Measurements from ENCODE around the gene CORO7.

CORO7 gene

DNA sequence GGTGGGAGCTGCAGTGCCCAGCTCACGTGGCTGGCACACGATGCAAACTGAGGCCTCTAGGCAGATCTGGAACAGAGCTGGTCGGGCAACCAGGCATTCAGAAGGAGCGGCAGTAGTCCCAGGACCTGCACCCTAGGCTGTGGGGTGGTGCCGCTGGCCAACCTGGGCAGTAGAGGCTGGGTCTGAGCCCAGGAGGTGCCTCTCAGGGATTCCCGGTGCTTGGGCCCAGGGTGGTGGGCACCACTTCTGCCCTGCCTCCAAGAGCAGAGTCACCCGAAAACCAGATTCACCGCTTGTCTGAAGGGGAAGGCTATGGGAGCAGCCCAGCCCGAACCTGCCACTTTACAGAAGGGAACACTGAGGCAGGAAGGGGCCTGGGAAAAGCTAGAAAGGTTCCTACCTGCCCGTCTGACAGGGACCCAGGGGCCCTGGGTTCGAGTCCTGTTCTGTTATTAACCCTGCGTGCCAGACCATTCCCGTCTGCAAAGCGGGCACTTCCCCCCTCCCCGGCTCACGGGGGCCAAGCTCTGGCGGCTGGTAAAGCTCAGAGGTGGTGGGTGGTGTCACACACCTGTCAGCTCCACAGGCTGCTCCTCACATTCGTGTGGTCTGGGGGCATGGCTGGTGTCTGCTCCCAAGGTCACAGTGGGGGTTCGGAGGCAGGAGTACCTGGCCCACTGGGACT is 83.6 kb downstream of the CORO7 start:
- no peak for DNase-seq

DNA sequence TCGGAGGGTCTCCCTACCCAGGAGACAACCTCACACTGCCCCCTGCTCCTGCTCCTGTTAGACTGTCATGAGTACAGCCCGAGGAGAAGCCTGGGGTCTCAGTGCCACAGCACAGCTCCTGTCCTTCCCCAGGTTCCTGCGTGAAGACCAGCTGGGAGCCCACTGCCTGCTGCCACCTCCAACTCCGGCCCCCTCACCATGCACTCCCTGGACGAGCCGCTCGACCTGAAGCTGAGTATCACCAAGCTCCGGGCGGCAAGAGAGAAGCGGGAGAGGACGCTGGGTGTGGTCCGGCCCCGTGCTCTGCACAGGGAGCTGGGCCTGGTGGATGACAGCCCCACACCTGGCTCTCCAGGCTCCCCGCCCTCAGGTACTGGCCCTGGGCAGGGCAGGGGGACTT is 84.3 kb downstream of the CORO7 start:
- no peak for DNase-seq

DNA sequence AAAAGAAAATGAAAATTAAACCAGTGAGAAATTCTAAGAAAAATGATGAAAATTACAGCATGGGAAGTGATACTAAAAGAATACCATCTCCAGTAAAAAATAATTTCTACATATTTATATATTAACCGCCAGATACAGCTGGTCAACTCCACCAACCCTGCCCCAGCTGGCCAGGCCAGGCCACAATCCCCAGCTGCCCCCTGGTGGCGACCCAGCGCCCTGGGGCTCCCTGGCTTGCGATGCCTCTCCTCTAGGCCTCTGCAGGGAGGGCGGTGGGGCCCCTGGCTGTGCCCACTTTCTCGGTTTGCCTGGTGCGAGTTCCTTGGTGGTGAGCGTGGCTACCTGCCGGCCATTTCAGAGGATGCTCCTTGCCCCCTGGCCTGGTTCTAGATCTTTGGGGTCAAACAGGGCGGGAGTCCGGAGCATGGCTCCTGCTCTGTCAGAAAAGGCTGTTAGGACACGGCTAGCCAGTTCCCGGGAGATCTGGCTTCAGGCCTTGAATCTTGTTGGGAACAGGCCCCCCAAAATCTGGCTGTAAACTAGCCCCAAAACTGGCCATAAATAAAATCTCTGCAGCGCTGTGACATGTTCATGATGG is 86.0 kb downstream of the CORO7 start:
- DNase-seq, result no peak

DNA sequence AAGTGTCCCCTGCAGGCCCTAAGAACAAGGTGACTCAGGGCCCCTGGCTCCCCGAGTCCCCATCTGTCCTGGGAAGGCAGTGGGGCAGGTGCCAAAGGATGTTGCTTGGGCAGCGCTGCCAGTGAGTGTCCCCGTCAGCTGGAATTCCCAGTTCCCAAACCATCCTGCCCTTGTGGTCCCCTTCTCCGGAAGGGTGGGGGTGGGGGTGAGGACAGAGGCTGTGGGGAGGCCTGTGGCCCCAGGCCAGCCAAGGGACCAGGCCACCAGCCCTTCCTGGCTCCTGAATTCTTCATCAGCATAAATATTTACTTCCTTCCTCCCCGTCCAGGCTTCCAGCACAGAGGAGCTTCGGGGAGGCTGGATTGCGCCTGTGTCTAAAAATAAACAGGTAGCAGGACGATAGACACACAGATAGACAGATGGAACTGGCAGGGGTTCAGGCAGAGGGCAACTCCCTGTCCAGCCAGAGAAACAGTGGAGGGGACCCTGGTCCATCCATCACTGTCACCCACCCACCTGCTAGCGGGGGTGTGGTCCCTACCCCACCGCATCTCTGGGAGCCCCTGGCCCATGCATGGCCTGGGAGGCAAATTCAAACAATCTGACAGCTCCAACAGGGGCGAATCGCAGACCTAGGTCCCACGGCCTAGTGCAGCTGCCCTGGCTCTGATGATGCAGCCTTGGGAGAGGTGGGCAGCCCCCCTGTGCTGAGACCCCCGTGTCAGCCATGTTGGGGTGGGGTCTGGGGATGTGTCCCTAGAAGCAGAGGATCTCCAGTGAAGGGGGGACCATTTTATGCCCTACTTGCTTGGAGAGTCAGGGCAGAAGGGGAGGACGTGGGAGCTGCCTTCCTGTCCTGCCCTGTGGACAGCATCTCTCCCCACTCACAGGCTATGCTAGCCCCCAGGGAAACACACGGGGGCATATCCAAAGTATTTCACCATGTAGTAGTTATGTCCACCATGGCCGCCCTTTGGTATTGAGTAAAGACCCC is 87.3 kb downstream of the CORO7 start:
- DNase-seq, result no peak

DNA sequence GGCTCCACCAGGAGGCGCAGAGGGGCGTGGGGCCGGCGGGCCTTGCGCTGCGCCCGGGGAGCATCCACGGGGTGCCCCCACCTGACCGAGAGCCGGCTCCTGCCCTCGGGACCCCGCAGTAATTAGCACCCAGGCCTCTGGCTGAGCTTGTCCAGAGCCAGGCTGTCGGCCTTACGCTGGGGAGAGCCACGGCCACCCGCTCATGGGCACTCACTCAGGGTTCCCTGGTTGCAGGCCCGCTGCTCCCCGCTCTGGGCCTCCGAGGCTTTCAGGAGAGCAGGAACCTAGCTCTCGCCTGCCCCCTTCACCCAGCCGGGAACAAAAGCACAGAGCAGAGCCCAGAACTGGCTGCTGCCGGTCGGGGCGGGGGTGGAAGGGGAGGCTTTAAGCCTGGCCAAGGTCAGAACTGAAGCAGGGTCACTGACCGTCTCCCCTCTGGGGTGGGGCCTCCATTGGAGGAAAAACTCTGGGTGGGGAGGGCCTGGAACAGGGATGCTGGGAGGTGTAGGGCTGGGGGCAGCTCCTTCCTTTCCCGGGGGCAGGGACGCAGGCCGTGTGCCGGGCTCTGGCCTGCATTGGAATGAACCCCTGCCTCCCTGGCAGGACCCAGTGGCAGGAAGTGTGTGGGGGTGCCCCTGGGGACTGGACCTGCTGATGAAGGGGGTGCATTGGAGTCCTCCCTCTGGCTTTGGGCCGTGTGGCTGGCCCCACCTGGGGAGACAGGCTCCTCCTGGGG is 88.2 kb downstream of the CORO7 start:
- peak; percentile 33 for DNase-seq

DNA sequence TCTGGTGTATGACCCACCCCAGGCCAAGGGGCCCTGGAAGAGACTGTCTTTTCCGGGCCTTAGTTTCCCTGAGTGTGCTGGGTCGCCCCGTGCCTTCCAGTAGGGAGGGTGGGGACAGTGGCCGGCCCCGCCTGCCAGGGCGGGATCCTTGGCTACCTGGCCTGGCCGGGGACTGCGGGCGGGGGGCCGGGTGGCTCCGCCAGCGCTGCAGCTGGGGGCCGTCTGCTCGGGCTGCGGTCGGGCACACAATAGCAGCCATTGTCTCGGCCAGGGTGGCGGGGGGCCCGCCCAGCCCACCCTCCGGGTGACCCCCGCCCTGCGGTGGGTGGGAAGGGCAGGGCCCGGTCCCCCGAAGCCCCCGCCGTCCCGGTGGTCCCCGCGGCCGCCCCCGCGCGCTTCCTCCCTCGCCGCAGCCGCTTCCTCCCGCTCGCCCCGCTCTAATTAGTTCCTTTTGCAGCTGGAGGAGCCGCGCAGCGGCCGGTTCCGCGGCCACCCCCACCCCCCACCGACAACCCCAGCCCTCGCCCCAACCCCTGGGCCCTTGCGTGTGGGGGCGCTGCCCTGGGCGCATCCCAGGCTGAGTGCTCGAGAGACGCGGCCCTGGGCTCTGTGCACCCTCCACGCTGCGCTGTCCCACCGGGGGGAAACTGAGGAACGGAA is 88.9 kb downstream of the CORO7 start:
- DNase-seq, result no peak

DNA sequence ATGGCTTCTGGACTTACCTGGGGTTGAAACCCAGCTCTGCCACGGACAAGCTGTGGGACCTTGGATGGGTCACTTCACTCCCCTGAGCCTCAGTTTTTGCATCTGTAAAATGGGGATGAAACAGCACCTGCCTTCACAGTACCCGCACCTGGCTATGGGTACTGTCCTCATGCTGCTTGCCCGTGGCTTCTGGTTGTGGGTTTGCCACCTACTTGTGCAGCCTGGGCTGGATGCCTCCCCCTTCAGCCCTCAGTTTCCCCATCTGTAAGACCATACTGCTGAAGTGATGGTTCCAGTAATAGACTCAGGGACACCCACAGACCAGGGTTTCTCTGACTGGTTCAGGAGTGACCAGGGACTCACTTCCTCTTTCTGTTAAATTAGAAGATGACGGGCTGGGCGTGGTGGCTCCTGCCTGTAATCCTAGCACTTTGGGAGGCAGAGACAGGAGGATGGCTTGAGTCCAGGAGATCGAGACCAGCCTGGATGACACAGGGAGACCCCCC is 91.1 kb downstream of the CORO7 start:
- DNase-seq, result no peak

DNA sequence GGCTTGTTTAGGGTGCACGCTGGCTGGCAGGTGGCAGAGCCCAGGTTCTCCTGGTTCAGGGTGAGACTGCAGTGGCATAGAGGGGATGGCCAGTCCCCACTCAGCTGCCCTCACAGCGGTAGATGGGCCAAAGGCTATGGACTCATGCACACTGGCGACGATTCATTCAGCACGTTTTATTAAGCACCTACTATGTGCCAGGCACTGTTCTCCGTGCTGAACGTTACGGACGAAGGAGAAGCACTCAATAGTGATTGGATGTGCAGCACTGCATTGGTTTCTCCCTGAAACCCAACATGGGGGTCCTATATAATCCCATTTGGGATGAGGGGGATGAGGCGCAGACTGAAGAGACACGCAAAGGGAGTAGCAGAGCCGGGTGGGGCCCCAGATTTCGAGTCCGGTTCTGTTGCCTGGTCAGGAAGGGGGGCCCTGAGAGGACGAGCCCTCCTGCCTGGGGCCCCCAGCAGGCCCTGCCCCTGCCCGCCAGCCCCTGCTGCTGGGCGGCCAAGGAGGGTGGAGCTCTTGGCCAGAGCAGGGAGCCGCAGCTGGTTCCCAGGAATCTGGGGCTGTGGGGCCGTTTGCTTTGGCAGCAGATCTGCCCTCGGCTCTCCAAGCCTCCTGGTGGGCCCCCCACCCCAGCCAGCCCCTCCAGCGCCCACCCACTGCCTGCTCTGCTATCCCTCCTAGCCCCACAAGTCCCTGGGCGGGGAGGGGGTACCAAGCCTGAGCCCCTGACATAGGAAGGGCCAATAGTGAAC is 91.7 kb downstream of the CORO7 start:
- no peak for DNase-seq

DNA sequence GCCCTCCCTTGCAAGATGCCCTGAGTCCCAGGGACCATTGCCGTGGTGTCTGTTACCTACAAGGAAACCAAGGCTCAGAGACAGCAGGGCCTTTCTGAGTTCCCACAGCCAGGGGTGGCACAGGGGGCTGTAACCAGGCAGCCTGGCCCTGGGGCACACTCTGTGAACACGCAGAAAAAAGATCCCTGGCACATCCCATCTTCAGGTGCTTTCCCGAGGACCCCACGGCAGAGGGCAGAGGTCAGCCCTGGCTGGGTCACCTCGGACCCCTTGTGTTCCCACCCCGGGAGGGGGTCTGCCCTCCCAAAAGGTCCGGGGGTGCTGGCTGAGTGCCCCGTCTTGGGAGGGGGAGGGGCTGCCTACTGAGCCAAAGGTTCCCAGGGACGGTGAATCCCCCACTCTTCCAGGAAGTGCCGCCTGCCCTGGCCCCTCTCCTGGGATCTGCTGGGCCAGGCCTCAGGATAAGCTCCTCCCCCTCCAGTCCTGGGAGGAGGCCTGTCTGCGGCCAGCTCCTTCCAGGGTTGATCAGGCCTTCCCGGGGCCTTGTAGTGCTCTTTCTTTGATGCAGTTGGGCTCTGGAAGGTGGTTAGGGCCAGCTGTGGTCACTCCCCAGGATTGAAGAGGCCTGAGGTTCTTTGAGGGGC is 92.4 kb downstream of the CORO7 start:
- DNase-seq, result no peak

DNA sequence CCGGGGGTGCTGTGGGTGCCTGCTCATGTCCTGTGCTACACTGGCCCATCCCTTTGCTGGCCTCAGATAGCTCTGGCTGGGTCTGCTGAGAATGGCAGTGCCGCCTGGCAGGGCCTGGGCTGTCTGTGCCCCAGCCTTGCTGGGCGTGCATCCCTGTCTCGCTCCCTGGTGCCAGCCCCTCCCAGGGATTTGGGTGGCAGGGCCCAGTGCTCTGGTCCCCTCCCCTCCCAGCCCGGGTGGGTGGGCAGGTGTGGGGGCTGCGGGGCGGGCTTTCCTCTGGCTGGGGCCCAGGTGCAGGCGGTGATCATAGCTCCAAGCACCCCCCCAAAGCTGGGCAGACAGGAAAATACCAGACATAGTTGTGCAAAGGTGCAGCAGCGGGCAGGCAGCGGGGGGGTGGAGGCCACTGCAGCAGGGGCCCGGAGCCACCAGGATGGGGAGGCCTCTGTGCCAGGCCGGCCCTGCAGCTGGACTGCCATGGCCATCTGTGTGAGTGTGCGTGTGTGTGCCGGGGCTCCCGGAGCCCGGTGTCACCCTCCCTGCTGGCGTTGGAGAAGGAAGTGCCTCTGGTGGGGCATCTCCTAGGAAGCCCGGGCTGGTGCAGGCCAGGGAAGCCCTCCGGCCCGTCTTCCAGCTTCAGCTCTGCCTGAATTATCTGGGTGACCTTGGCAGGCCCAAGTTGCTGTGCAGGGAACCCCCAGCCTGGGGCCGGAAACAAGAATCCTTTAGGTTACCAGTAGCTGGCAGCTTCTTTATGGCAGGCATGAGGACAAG is 93.1 kb downstream of the CORO7 start:
- DNase-seq, result no peak

DNA sequence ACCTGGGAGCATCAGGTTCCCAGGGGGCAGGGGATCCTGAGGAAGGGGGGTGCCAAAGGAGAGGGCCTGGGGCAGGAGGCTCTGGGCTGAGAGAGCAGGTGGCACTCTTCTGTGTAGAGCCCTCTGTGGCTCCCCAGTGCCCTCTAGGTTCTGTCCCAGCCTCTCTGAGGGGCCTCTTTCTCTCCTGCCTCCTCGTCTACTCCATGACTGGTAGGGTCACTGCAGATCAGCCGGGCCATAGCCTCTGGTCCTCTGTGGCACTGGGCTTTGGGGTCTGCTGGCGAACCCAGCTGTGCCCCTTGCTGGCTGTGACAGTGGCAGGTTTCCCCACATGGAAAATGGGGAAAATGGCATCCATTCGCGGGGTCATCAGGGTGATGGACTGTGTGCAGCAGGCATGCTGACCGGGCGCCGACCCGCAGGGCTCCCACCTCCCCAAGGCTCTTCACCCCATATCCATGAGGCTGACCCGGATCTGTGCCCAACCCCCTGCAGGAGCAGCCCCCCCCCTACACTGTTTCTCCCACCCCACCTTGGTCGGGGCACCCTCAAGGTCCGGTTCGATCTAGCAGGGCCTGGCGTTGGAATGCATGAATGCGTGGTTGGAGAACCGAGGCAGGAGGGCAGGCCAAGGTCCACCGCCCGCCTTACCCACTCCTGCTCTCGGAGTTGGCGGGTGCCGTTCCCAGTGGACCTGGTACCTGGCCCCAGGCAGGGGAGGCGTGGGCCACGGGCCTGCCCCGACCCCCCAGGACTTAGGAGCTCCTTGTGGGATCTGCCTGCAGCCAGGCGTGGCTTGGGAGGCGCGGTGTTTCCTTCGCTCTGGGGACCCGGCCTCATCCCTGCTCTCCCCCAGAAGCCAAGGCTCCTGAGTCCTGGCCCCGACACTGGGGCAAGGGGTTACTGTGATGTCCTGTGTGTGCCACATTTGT is 94.0 kb downstream of the CORO7 start:
- no peak for DNase-seq

DNA sequence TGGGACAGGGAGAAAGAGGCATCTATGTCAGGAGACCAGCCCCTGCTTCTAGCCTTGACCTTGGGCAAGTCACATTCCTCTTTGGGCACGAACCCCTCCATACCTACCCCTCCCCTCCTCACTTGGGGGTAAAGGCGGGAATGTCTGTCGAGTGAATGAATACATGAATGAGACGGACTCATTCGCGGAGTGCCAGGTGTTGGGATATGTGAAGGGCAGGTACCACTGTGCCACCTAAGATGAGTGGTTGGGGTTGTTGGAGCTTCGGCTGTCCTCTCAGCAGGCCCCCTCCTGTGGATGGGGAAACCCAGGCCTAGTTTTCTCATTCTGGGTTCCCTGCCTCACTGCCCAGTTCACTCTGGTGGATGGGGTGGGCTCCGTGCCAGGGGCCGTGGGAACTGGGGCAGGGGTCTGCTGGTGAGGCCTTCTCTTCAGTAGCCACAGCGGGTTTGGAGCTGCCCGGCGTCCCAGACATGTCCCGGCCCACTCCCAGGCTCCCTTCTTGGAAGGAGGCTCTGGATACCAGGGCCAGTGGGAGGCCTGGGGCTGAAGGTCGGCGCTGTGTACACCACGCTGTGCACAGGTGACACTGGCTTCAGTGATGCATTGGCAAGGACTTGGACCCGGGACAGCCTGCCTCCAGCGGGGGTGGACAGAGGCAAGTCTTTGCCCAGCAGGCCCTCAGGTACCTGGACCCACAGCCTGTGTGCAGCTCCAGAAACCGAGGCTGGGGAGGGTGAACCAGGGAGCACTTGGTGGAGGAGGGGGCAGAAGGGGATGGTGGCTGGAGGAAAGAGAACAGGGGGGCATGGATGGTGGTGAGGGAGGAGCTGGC is 94.9 kb downstream of the CORO7 start:
- DNase-seq, result no peak

DNA sequence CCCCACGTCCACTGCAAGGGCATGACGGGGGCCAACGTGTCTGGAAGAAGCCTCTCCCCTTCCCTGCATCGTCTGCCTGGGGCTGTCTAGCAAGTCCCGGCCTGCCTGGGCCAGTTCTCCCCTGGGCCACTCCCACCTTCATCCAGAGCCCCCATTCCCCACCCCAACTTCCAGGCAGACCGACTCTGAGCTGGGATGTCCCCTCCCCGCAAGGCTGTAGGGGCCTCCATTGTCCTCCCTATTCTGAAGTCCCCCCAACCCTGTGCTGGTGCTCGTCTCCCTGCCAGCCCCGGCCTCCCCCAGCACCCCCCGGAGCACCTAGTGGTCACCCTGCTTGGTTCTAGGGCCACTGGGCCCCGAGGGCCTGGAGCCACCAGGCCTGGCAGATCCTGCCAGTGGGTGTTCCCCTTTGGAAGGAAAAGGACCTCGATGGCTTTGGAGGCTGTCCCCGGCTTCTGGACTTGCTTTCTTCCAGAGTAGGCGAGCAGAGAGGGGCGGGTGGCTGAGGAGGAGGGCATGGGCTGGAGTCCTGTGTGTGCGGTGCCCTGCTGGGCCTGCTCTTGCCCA is 95.7 kb downstream of the CORO7 start:
- no peak for DNase-seq

DNA sequence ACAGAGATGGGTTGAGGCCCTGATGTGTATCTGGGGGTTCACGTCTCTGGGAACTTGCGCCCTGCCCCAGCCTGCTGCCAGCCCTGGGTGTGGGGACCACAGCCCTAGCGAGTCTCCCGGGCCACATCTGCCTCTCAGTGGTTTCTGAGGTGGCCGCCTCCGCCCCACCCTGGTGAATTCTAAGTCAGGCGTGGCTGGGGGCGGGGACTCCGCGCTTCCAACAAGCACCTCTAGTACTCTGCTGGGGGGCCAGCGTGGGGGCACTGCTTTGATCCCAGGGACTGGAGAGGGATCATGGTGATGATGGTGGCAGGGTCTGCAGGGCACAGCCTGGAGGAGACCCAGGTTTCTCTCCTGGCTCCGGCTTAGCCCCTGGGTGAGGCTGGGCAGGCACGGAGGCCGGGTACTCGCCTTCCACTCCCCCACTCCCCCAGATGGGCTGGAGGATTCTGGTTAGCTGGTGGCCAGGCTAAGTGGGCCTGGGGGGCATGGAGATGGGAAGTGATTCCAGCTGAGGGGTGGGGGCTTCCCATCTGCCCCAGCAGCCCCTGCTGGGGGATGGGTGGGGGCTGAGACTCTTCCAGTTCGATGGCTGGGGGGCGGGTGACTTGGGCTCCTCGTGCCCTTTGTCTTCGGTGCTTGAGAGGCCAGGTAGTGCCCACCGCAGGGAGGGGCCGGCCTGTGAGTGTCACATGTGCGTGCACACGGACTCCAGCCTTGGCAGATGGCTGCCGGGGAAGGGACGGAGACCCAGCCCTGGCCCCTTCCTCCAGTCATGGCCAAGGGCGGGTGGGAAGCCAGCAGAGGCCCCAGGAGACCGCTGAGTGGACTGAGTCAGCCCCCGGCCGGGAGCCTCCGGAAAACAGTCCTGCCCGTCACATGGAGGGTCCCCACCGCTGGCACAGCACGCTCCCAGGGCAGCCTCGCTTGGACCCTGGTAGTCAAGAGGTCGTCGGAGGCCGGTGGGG is 96.7 kb downstream of the CORO7 start:
- peak; percentile 21 for DNase-seq

DNA sequence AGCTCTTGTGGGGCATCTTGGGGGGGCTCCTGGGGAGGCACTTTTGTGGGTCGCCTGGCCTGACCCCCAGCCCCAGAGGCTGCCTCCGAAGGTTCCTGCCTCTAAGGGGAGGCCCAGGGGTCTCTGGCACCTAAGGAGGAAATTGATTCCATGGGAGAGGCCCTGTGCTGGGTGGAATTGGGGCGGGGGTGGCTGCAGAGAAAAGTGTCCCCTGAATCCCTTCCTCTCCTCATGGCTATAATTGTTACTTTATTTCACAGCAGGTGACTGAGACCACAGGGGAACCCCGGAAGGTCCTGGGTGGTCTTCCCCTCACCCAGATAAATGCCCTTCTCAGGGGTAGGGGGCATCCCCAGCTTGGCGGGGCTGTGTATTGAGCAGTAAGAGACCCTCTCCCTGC is 97.4 kb downstream of the CORO7 start:
- no peak for DNase-seq

DNA sequence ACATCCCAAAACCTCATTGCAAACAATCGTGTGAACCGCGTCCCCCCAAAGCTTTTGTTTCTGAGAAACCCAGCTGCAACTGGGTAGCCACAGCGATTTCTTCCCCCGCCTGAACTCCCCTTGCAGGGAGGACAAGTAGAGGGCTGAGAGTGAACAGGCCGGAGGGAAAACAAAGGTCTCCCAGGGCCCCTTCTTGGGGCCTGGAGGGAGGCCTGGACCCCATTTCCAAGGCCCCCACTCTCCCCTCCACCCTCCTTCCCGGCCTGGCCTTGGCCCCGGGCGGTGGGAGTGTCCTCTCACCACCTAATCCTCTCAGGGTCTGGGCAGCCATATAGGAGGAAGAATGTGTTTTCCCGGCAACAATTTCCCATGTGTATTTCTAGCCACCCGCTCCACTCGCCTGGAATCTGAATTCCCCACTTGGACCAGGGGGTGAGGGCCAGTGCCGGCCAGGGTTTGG is 97.9 kb downstream of the CORO7 start:
- DNase-seq, result no peak
